HG02943 (cell line): ENCODE data around the gene HARS1.
A peak's percentile ranks its signal among the peaks of the same experiment; 100 is the strongest.
"Not testable (repeated sequence)": the region's sequence is repeated elsewhere in the genome, so short reads cannot be mapped to it uniquely, and the experiment has no call there.

Experiments
- ATAC-seq: cut with Tn5 transposase; IDR thresholded peaks from one replicate; pipeline ENCODE4 v1.9.1; 2021; ENCODE audit warnings: mild to moderate bottlenecking, low read depth, moderate library complexity; ENCODE audit not compliant: unreplicated experiment

HARS1 gene

DNA sequence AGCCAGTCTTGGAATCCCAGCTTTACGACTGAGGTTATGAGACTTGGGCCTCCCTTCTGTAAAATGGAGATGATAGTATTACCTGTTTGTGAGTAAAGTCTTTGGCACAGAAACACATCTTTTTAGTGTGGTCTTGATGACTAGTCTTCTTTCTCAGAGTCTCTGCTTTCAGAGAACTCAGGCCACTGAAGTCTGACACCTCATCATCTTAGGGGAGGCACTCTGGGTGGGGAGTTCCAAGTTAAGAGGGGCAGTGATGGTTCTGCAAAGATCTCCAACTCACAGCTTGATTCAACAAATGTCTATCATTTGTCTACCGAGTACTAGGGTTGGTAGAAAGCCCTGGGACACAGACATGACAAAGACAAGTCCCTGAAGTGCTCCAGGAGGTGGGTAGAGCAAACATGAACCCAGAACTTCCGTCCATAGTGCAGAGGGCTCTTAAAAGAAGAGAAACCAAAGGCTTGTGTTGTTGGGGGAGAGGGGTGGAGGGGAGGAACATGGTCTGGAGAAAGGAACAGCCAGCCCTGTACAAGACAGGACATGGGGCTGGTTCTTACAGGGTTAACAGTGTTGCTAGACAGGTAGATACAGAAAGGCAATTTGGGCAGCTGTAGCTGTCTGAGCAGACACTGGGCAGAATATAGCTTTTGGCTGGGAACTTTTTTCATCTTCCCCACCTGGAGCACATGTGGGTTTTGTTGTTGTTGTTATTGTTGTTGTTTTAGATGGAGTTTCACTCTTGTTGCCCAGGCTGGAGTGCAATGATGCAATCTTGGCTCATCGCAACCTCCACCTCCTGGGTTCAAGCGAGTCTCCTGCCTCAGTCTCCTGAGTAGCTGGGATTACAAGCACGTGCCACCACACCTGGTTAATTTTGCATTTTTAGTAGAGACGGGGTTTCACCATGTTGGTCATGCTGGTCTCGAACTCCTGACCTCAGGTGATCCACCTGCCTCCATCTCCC lies 55.6 kb downstream of the HARS1 start:
- ATAC-seq: no peak

DNA sequence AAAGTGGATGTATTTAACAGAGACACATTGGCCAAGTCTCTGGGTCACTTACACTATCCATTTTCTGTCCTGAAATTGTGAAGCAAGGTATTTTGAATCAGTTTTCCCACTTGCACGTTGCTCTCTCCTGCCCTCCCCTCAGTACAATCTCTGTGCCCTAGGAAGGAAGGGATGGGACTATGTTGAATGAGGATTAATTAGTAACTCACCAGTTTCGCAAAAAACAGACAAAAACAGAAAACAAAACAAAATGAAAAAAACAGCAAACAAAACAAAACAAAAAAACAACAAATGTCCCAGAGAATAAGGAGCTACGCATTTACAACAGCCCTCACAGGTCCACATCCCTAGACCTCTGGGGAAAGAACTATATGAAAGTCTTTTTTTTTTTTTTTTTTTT lies 57.1 kb downstream of the HARS1 start:
- ATAC-seq: no peak

DNA sequence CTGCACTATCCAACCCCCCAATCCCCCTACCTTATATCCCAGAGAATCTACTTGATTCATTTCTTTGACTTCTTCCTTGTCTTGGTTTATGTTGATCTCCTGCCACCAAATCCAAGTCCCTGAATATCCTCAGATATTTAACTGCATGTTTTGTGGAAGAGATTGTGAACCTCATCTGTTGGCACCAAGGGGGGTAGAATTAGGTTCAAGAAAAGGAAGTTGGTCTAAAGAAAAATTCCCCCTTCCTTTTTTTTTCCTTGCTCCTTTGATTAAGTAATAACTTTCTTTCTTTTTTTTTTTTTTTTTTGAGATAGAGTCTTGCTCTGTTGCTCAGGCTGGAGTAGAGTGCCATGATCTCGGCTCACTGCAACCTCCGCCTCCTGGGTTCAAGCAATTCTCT lies 57.7 kb downstream of the HARS1 start:
- ATAC-seq: no peak

DNA sequence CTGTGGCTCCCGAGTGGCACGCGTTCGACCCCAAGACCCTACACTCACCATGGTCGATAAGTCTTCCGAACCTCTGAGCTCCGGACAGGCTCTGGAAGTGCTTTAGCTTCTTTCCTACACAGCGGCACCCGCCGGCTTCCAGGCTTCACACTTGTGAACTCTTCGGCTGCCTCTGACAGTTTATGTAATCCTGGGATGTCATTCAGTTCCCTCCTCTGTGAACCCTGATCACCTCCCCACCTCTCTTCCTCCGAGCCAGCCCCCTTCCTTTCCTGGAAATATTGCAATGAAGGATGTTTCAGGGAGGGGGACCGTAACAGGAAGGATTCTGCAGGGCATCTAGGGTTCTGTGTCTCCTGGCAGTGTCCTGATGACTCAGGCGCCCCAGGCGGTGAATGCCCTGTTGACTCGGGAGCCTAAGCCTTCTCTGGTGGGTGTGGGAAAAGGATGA lies 58.1 kb downstream of the HARS1 start, which contains the start of gene CD14:
Gene CD14, minus strand, starts transcription at position 155 of the 451 bp plus-strand sequence. Its CDS starts 104 bp downstream, at position 51.
- peak; percentile 33 for ATAC-seq

DNA sequence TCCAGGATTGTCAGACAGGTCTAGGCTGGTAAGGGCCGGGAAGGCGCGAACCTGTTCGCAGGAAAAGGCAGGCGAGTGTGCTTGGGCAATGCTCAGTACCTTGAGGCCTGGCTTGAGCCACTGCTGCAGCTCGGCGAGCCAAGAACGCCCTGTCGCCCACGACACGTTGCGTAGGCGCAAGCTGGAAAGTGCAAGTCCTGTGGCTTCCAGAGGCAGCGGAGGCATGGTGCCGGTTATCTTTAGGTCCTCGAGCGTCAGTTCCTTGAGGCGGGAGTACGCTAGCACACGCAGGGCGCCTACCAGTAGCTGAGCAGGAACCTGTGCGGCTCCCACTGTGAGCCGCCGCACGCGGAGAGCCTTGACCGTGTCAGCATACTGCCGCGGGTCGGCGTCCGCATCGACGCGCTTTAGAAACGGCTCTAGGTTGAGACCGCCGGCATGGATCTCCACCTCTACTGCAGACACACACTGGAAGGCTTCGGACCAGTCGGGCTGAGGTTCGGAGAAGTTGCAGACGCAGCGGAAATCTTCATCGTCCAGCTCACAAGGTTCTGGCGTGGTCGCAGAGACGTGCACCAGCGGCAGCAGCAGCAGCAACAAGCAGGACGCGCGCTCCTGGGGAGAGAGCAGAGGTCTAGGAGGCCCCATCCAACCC lies 58.7 kb downstream of the HARS1 start:
- peak; percentile 59 for ATAC-seq

DNA sequence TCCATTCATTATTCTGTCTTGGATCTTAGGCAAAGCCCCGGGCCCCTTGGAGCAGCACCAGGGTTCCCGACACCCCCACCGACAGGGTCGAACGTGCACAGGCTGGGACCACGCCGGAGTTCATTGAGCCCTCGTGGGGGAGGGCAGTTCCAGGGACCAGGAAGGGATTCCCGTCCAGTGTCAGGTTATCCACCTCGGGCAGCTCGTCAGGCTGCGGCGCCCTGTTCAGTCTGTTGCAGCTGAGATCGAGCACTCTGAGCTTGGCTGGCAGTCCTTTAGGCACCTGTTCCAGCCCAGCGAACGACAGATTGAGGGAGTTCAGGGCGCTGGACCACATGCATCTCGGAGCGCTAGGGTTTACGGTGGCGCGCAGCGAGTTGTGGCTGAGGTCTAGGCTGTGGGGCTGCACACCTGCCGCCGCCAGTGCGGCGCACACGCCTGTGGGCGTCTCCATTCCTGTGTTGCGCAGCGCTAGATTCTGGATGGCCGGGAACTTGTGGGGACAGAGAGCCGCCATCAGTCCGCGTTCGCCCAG lies 59.3 kb downstream of the HARS1 start:
- ATAC-seq: peak; percentile 22

DNA sequence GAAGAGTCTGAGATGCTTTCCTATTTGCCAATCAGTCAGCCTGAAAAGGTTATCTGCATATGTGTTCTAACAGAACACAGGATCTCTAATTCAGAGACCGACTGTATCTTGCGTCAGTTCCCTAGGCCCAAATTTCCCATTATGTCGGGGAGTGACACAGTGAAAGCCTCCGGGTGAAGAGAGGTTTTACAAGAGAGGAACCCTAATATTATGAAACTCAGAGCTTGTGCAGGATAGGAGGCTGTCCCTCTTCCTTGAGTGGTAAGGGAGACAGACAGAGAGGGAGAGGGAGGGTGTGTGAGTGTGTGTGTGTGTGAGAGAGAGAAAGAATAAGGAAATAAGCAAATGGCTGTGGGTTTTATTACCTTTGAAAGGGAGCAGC lies 60.1 kb downstream of the HARS1 start:
- ATAC-seq: no peak

DNA sequence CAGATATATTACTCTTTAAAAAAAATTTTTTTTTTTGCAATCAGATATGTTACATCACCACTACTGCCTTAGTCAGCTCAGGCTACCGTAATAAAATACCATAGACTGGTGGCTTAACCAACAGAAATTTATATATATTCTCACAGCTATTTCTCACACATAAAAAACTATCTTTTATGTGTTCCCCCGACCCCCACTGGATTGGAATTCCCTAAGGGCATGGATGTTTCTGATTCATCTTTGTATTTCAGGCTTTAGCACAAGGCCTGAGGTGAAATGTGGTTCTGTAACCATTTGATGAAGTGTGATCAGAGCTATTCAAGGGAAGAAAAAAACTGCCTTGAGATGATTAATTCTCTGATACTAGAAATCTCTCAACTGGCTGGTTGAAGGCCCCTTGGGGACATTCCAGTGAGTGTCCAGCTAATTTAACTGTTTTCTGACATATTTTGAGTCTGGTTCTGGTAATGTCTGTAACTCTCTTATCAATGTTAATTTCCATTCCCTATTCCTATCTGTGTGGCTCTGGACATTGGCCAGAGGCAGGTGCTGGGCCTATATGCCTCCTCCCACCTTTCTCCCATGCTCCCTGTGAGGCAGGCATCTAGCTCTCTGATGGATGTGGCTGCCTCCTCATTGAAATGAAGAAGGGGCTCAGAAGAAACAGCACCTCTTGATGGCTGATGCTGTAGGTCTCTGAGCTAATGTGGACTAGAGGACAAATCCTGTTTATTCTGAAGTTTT lies 60.7 kb downstream of the HARS1 start:
- ATAC-seq: no peak

DNA sequence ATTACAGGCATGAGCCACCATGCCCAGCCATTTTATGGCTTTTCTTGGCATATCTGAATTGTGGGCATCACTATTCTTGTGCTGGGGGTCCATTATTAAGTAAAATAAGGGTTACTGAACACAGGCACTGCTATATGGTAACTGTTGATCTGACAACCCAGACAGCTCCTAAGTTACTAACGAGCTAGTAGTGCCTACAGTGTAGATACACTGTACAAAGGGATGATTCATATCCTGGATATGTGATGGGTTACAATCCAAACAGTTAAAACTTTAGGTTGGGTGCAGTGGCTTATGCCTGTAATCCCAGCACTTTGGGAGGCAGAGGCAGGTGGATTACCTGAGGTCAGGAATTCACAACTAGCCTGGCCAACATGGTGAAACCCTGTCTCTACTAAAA lies 62.5 kb downstream of the HARS1 start:
- ATAC-seq: no peak

DNA sequence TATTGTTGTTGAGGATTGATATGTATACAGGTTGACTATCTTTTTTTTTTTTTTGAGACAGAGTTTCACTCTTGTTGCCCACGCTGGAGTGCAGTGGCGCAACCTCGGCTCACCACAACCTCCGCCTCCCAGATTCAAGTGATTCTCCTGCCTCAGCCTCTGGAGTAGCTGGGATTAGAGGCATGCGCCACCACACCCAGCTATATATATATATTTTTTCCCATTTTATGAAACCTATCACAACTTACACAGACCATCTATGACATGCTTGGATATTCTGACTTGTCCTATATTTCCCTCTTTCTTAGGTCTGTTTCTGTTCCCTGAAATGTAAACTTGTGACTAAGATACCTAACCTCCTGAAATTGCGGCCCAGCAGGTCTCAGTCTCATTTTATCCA lies 63.2 kb downstream of the HARS1 start:
- ATAC-seq: no peak

DNA sequence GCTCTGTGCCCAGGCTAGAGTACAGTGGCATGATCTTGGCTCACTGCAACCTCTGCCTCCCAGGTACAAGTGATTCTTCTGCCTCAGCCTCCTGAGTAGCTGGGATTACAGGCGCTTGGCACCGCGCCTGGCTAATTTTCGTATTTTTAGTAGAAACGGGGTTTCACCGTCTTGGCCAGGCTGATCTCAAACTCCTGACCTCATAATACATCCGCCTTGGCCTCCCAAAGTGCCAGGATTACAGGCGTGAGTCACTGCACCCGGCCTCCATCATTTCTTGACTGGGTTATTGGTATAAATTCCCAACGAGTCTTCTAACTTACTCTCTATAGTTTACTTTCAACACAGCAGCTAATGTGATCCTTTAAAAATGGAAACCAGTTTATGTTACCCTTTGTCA lies 66.3 kb downstream of the HARS1 start:
- not testable (repeated sequence) for ATAC-seq
